Measurements from ENCODE around the gene COPRS. TPM values are rescaled to one million over a fixed set of nuclear protein-coding genes. Genes with fewer than 3 reads are reported as not detected.

Gene COPRS
- total RNA-seq, 1 experiment from 2014 or later, result 52.4 TPM

- no peak for TF ChIP-seq REST (IDR thresholded peaks at IDR 0.05; ENCODE audit: low read depth)
- TF ChIP-seq POLR2A (IDR thresholded peaks at IDR 0.05; ENCODE audit: borderline replicate concordance, extremely low read depth, insufficient read depth, insufficient read length), result no peak
These were observed 23.1 kb downstream of the COPRS start (continued) for GRCh38 chr17:31835984-31836383.

- no peaks in the 10 kb centered on the region for H3K27me3 ChIP-seq (ENCODE audit: insufficient read depth, low read length)
- POLR2A ChIA-PET, result no interaction called here
- no peaks in the 10 kb centered on the region for H3K9me3 ChIP-seq (ENCODE audit: control insufficient read depth in 1 of 2, insufficient read depth in 1 of 2, low read depth in 1 of 2, low read length in 2 of 2)
- BruUV-seq (replicated peaks), result no TSS peak
- RAD21 ChIA-PET (ENCODE audit: low non-redundant PET in 1 of 2, low total read pairs in 2 of 2, uncharacterized antibody in 2 of 2, unreplicated experiment in 2 of 2), result interaction anchor here in 1 of 2 experiments (0.7 kb wide), 1 partner anchor 245 kb away, joined by 4 read pairs; no protein-coding TSS in a partner anchor
- H3K9me2 ChIP-seq (ENCODE audit: insufficient read depth), result no peaks in the 10 kb centered on the region
- H3K27ac ChIP-seq (ENCODE audit: low read depth, low read length), result no peak overlapping the region
- no peak overlapping the region for H3K4me3 ChIP-seq (replicated peaks in 1 of 2; ENCODE audit: low read depth in 1 of 2, low read length in 2 of 2)
- no peaks in the 10 kb centered on the region for H3K36me3 ChIP-seq (ENCODE audit: control insufficient read depth in 1 of 2, insufficient read depth in 2 of 2, low read length in 2 of 2)
- H3K9ac ChIP-seq (ENCODE audit: low read length), result no peak overlapping the region
- H4K20me1 ChIP-seq (ENCODE audit: insufficient read depth), result no peaks in the 10 kb centered on the region
- H3K79me2 ChIP-seq (ENCODE audit: insufficient read depth, low read length), result no peaks in the 10 kb centered on the region
- H3K4me2 ChIP-seq (ENCODE audit: low read length), result no peak overlapping the region
- no peak for DNase-seq (ENCODE audit: low read depth, low spot score)
- CTCF ChIA-PET, result no interaction called here
- TF ChIP-seq CEBPB (IDR thresholded peaks at IDR 0.05; ENCODE audit: low read depth) (no peak), TCF7L2 (IDR thresholded peaks at IDR 0.05; ENCODE audit: borderline replicate concordance, extremely low read depth, insufficient read depth, insufficient read length) (no peak), MAX (IDR thresholded peaks at IDR 0.05) (no peak), EGR1 (IDR thresholded peaks at IDR 0.05; ENCODE audit: low read depth) (no peak), ZFX (IDR thresholded peaks at IDR 0.05) (no peak), CBX3 (IDR thresholded peaks at IDR 0.05; ENCODE audit: low read depth) (no peak), REST (IDR thresholded peaks at IDR 0.05; ENCODE audit: low read depth) (no peak)
- TF ChIP-seq, protein P1, sequence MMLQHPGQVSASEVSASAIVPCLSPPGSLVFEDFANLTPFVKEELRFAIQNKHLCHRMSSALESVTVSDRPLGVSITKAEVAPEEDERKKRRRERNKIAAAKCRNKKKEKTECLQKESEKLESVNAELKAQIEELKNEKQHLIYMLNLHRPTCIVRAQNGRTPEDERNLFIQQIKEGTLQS (IDR thresholded peaks at IDR 0.05), result no peak
- H2AFZ ChIP-seq (ENCODE audit: low read depth, low read length, poor library complexity, severe bottlenecking), result no peak overlapping the region
- intact Hi-C loops (cut with micrococcal nuclease), result no loop called here
- H3K4me1 ChIP-seq (ENCODE audit: control insufficient read depth in 1 of 2, insufficient read depth in 2 of 2, low read length in 2 of 2), result no peaks in the 10 kb centered on the region
- ATAC-seq, result no peak
These were observed 24.6 kb downstream of the COPRS start for GRCh38 chr17:31834448-31834847.
